ENCODE results near the gene CCP110. TPM values are rescaled to one million over a fixed set of nuclear protein-coding genes. Genes with fewer than 3 reads are reported as not detected.

Gene CCP110
- total RNA-seq, 1 experiment from 2014 or later, result 42.1 TPM

DNA sequence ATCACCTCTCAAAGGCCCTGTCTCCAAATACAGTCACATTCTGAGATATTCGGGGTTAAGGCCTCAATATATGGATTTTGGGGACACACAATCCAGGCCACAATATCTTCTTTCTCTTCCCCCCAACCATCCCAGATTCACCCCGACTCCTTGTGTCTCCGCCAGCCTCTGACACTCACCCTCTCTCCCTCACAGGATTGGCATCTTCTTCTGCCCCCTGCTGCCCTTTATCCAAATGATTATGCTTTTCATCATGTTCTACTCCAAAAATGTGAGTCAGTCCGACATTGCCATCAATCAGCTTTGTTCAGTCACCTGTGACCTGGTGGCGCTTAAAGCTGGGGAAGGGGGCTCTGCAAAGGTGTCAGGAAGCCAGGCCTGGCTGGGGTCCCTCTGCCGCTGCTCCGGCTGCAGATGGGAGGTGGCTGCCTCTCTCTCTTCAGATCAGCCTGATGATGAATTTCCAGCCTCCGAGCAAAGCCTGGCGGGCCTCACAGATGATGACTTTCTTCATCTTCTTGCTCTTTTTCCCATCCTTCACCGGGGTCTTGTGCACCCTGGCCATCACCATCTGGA lies 36.9 kb upstream of the CCP110 start:
- intact Hi-C loops (cut with micrococcal nuclease; ENCODE audit: unreplicated experiment), result no loop called here
- no peaks in the 10 kb centered on the region for H3K9me3 ChIP-seq (ENCODE audit: low read depth, low read length, poor library complexity, severe bottlenecking)
- H3K4me3 ChIP-seq (ENCODE audit: low read depth, low read length, poor library complexity, severe bottlenecking), result no peak overlapping the region
- DNase-seq (ENCODE audit: low spot score), result no peak
- BruUV-seq (replicated peaks), result no TSS peak
- ChIA-PET CTCF (no interaction called here), POLR2A (ENCODE audit: low non-redundant PET) (no interaction called here)
- no peak for TF ChIP-seq EZH2 (IDR thresholded peaks at IDR 0.05; ENCODE audit: borderline replicate concordance, low read depth, low read length, poor library complexity, severe bottlenecking)
- TF ChIP-seq, protein P1, sequence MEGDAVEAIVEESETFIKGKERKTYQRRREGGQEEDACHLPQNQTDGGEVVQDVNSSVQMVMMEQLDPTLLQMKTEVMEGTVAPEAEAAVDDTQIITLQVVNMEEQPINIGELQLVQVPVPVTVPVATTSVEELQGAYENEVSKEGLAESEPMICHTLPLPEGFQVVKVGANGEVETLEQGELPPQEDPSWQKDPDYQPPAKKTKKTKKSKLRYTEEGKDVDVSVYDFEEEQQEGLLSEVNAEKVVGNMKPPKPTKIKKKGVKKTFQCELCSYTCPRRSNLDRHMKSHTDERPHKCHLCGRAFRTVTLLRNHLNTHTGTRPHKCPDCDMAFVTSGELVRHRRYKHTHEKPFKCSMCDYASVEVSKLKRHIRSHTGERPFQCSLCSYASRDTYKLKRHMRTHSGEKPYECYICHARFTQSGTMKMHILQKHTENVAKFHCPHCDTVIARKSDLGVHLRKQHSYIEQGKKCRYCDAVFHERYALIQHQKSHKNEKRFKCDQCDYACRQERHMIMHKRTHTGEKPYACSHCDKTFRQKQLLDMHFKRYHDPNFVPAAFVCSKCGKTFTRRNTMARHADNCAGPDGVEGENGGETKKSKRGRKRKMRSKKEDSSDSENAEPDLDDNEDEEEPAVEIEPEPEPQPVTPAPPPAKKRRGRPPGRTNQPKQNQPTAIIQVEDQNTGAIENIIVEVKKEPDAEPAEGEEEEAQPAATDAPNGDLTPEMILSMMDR (conservative IDR thresholded peaks at IDR 0.05; ENCODE audit: low read depth, low read length), result 0 out of 2 replicates have a peak, but pooled peaks have one; percentile 17
- no peaks in the 10 kb centered on the region for H3K27me3 ChIP-seq (replicated peaks; ENCODE audit: insufficient read depth, low read depth, low read length, poor library complexity)
- H3K36me3 ChIP-seq (ENCODE audit: insufficient read depth, low read length, poor library complexity, severe bottlenecking), result no peaks in the 10 kb centered on the region
- no peak overlapping the region for H3K27ac ChIP-seq (ENCODE audit: low read depth, low read length, poor library complexity, severe bottlenecking)
- no peaks in the 10 kb centered on the region for H3K4me1 ChIP-seq (ENCODE audit: insufficient read depth, low read length, poor library complexity, severe bottlenecking)

DNA sequence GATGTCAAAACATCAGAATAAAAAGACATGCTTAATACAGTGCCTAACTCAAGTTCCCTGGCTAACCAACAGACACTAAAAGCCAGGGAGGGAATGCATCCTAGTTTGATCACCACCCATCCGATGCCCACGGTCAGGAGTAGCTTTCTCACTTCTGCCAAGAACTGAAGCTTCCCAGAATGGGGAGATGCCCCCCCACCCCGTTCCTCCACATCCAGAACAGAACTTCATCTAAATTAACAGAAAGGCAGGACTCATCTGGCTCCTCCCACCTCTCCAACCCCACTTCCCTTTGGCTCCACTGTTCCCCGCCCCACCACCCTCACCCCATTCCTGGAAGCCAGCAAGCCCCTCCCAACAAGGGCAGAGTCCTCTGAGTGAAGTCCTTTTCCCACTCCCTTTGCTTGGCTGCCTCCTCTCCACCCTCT lies 35.5 kb upstream of the CCP110 start:
- ChIA-PET CTCF (interaction anchor here (0.6 to 0.7 kb wide), 2 partner anchors 14 to 112 kb away, joined by 3 to 6 read pairs; no protein-coding TSS in a partner anchor), POLR2A (ENCODE audit: low non-redundant PET) (no interaction called here)
- intact Hi-C loops (cut with micrococcal nuclease; ENCODE audit: unreplicated experiment), result no loop called here
- DNase-seq (ENCODE audit: low spot score), result no peak
- H3K36me3 ChIP-seq (ENCODE audit: insufficient read depth, low read length, poor library complexity, severe bottlenecking), result no peaks in the 10 kb centered on the region
- no peaks in the 10 kb centered on the region for H3K4me1 ChIP-seq (ENCODE audit: insufficient read depth, low read length, poor library complexity, severe bottlenecking)
- no peak overlapping the region for H3K27ac ChIP-seq (ENCODE audit: low read depth, low read length, poor library complexity, severe bottlenecking)
- no peaks in the 10 kb centered on the region for H3K9me3 ChIP-seq (ENCODE audit: low read depth, low read length, poor library complexity, severe bottlenecking)
- no peak overlapping the region for H3K4me3 ChIP-seq (ENCODE audit: low read depth, low read length, poor library complexity, severe bottlenecking)
- BruUV-seq (replicated peaks), result no TSS peak
- TF ChIP-seq EZH2 (IDR thresholded peaks at IDR 0.05; ENCODE audit: borderline replicate concordance, low read depth, low read length, poor library complexity, severe bottlenecking), result no peak
- TF ChIP-seq, protein P1 (conservative IDR thresholded peaks at IDR 0.05; ENCODE audit: low read depth, low read length), result no peak
- H3K27me3 ChIP-seq (replicated peaks; ENCODE audit: insufficient read depth, low read depth, low read length, poor library complexity), result no peaks in the 10 kb centered on the region

DNA sequence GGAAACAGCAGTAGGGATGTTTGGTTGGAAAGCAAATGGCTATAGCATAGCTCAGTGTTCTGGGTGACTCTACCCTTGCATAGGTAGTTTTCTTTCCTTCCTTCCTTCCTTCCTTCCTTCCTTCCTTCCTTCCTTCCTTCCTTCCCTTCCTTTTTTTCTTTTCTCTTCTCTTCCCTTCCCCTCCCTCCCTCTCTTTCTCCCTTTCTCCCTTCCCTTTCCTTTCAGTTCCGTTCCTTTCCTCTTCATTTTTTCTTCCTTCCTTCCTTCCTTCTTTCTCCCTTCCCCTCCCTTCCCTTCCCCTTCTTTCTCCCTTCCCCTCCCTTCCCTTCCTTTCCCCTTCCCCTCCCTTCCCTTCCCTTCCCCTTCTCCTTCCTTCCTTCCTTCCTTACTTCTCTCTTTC lies 33.1 kb upstream of the CCP110 start:
- BruUV-seq (replicated peaks), result no TSS peak
- Histone ChIP-seq H3K27ac (ENCODE audit: low read depth, low read length, poor library complexity, severe bottlenecking) (no peak overlapping the region), H3K36me3 (ENCODE audit: insufficient read depth, low read length, poor library complexity, severe bottlenecking) (no peaks in the 10 kb centered on the region), H3K9me3 (ENCODE audit: low read depth, low read length, poor library complexity, severe bottlenecking) (no peaks in the 10 kb centered on the region), H3K4me3 (ENCODE audit: low read depth, low read length, poor library complexity, severe bottlenecking) (no peak overlapping the region), H3K27me3 (replicated peaks; ENCODE audit: insufficient read depth, low read depth, low read length, poor library complexity) (no peaks in the 10 kb centered on the region), H3K4me1 (ENCODE audit: insufficient read depth, low read length, poor library complexity, severe bottlenecking) (no peaks in the 10 kb centered on the region)
- intact Hi-C loops (cut with micrococcal nuclease; ENCODE audit: unreplicated experiment), result no loop called here
- POLR2A ChIA-PET (ENCODE audit: low non-redundant PET), result interaction anchor here (0.6 kb wide), 1 partner anchor 381 kb away, joined by 3 read pairs; no protein-coding TSS in a partner anchor
- DNase-seq (ENCODE audit: low spot score), result no peak
- TF ChIP-seq, protein P1 (conservative IDR thresholded peaks at IDR 0.05; ENCODE audit: low read depth, low read length), result no peak
- TF ChIP-seq EZH2 (IDR thresholded peaks at IDR 0.05; ENCODE audit: borderline replicate concordance, low read depth, low read length, poor library complexity, severe bottlenecking), result no peak
- CTCF ChIA-PET, result no interaction called here
